Lower lobe of right lung (tissue), 2 donors: ENCODE results near the gene UTP20. TPM values are rescaled to one million over a fixed set of nuclear protein-coding genes. Genes with fewer than 3 reads are reported as not detected.

Experiments used
- ATAC-seq, 2 donors: fragments of 200-7000 bp; cut with Tn5 transposase; one replicate each; pipeline ENCODE4 v1.9.1; 2020 to 2022; ENCODE audit warnings: mild to moderate bottlenecking in 2 of 2, moderate library complexity in 2 of 2
- DNase-seq: peaks from one replicate; pipeline ENCODE4 v3.0.0-alpha.2; 2020
- H3K27ac ChIP-seq: fragments of 200-600 bp; one replicate; pipeline ENCODE4 v1.8.0; 2022
- H3K27me3 ChIP-seq: fragments of 200-600 bp; one replicate; pipeline ENCODE4 v1.8.0; 2022; ENCODE audit warnings: low read depth
- H3K36me3 ChIP-seq: fragments of 200-600 bp; one replicate; pipeline ENCODE4 v1.8.0; 2022; ENCODE audit warnings: mild to moderate bottlenecking
- H3K4me1 ChIP-seq: fragments of 200-600 bp; one replicate; pipeline ENCODE4 v1.8.0; 2022
- H3K4me3 ChIP-seq: fragments of 200-600 bp; one replicate; pipeline ENCODE4 v1.8.0; 2022; ENCODE audit warnings: mild to moderate bottlenecking
- H3K9me3 ChIP-seq: fragments of 200-600 bp; one replicate; pipeline ENCODE4 v1.8.0; 2022
- CTCF ChIP-seq: fragments of 200-600 bp; IDR thresholded peaks from one replicate; pipeline ENCODE4 v1.8.0; 2022; ENCODE audit warnings: antibody characterized with exemption, mild to moderate bottlenecking
- intact Hi-C: fragments of 100-400 bp; cut with DNase I; formaldehyde crosslinking; loops from one replicate; pipeline ENCODE4 v1.11.0; 2022
- long read RNA-seq: library from polyadenylated mRNA; unstranded; transcript quantifications from one replicate; pipeline ENCODE4 v2.0.0, GENCODE V29; 2021
- total RNA-seq: library from RNA; stranded (reverse); fragmentation: NEBNext Ultra II Directional; extraction: Animal tissue kit (Norgen Biotek cat#: 25700); gene quantifications from one replicate; pipeline ENCODE4 v1.2.1, GENCODE V29; 2021
- donor health status: DM: no; HTN: yes; CAD: no; lungs with severe emphysema.

The UTP20 gene
- total RNA-seq, result 16.1 TPM
- long read RNA-seq, partial matches to known transcripts, result 5 of 11 reads
- long read RNA-seq, other reads (novel, unspliced or antisense), result 6 of 11 reads

GRCh38 chr12:101280006-101280505 lies at the start of gene UTP20:
Gene UTP20, plus strand, starts transcription at chr12:101280105. Its CDS starts 178 bp downstream, at chr12:101280283.
- TF ChIP-seq CTCF, result no peak
- peak; percentile 99 to 100 for ATAC-seq
- H3K27ac ChIP-seq, result no peak within 1 kb of the TSS

DNA sequence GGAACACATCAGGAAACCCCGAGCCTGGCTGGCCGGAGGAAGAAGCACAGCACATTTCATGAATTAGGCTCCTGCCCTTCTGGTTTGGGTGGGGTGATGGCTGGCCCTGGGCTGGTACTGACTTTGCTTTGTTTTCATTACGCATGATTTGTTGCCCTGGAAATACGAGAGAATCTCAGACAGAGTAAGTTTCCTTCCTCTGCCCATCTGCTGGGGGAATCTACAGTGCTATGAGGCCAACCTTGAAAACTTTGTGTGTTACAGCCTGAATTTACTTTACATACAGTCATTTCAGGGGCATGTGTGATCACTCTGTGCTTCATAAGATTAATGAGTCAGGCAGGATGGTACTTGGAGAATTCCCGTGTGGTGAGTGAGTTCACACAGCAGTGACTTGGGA lies 49.4 kb upstream of the UTP20 start:
- H3K27me3 ChIP-seq, result no peaks in the 10 kb centered on the region
- no peaks in the 10 kb centered on the region for H3K9me3 ChIP-seq
- no peak for TF ChIP-seq CTCF
- H3K27ac ChIP-seq, result no peak overlapping the region
- H3K36me3 ChIP-seq, result no peaks in the 10 kb centered on the region
- H3K4me3 ChIP-seq, result no peak overlapping the region
- intact Hi-C loops, result no loop called here
- ATAC-seq, result peak; percentile 19 to 47
- no peaks in the 10 kb centered on the region for H3K4me1 ChIP-seq
- no peak for DNase-seq

More at GRCh38 chr12:101280006-101280505, at the start of gene UTP20:
- Histone ChIP-seq H3K9me3 (no peaks in the 10 kb centered on the region), H3K4me1 (peaks cover 10% of the 10 kb centered on the region), H3K27me3 (no peaks in the 10 kb centered on the region), H3K4me3 (peak within 1 kb of the TSS; percentile 83), H3K36me3 (peaks cover 20% of the 10 kb centered on the region)
- DNase-seq, result peak; percentile 92
- intact Hi-C loops, result no loop called here

- intact Hi-C loops, result no loop called here
- ATAC-seq (no peak), DNase-seq (no peak)
- no peak overlapping the region for H3K27ac ChIP-seq
- no peaks in the 10 kb centered on the region for H3K27me3 ChIP-seq
- no peak for TF ChIP-seq CTCF
- no peak overlapping the region for H3K4me3 ChIP-seq
- H3K36me3 ChIP-seq, result no peaks in the 10 kb centered on the region
- no peaks in the 10 kb centered on the region for H3K9me3 ChIP-seq
- no peaks in the 10 kb centered on the region for H3K4me1 ChIP-seq
Observed at GRCh38 chr12:101231636-101232035, 48.3 kb upstream of the UTP20 start.

- ATAC-seq, result no peak
- DNase-seq, result no peak
- Histone ChIP-seq H3K9me3 (no peaks in the 10 kb centered on the region), H3K4me3 (no peak overlapping the region), H3K4me1 (no peaks in the 10 kb centered on the region), H3K27me3 (no peaks in the 10 kb centered on the region), H3K36me3 (no peaks in the 10 kb centered on the region), H3K27ac (no peak overlapping the region)
- no peak for TF ChIP-seq CTCF
- intact Hi-C loops, result no loop called here
Observed at GRCh38 chr12:101235686-101236085, 44.2 kb upstream of the UTP20 start.

- intact Hi-C loops, result no loop called here
- no peak overlapping the region for H3K27ac ChIP-seq
- H3K36me3 ChIP-seq, result no peaks in the 10 kb centered on the region
- no peaks in the 10 kb centered on the region for H3K9me3 ChIP-seq
- no peak for TF ChIP-seq CTCF
- no peaks in the 10 kb centered on the region for H3K4me1 ChIP-seq
- ATAC-seq (no peak), DNase-seq (no peak)
- H3K4me3 ChIP-seq, result no peak overlapping the region
- H3K27me3 ChIP-seq, result no peaks in the 10 kb centered on the region
Observed at GRCh38 chr12:101238306-101238705, 41.6 kb upstream of the UTP20 start.
